Liver (tissue), 9 donors: ENCODE results near the gene GATD1. TPM values are rescaled to one million over a fixed set of nuclear protein-coding genes. Genes with fewer than 3 reads are reported as not detected.

ENCODE experiments used
- DNase-seq: peaks from one replicate; pipeline ENCODE4 v3.0.0-alpha.2; 2017; ENCODE audit warnings: low spot score
- H3K27ac ChIP-seq, 2 donors: one replicate each; pipeline ENCODE4 v1.7.0; 2013; ENCODE audit warnings: inconsistent platforms in 2 of 2, low read length in 2 of 2, control low read depth in 1 of 2, low read depth in 1 of 2, mild to moderate bottlenecking in 1 of 2
- H3K27me3 ChIP-seq, 4 donors: one replicate each; pipeline versions ENCODE4 v1.6.1 to v1.7.0; 2013; ENCODE audit warnings: low read length in 3 of 4, inconsistent platforms in 1 of 4, mild to moderate bottlenecking in 1 of 4, moderate library complexity in 1 of 4; ENCODE audit not compliant: control insufficient read depth in 4 of 4, insufficient read depth in 4 of 4
- H3K36me3 ChIP-seq, 4 donors: one replicate each; pipeline versions ENCODE4 v1.6.1 to v1.7.0; 2013; ENCODE audit warnings: low read length in 3 of 4, mild to moderate bottlenecking in 3 of 4, low read depth in 1 of 4, moderate library complexity in 1 of 4; ENCODE audit not compliant: control insufficient read depth in 4 of 4, insufficient read depth in 3 of 4
- H3K4me1 ChIP-seq, 4 donors: one replicate each; pipeline versions ENCODE4 v1.6.1 to v1.7.0; 2013; ENCODE audit warnings: low read length in 3 of 4, mild to moderate bottlenecking in 3 of 4, moderate library complexity in 1 of 4; ENCODE audit not compliant: control insufficient read depth in 4 of 4, insufficient read depth in 4 of 4
- H3K4me3 ChIP-seq, 3 donors: one replicate each; pipeline versions ENCODE4 v1.6.1 to v1.7.0; 2013; ENCODE audit warnings: low read length in 3 of 3, control low read depth in 1 of 3, low read depth in 1 of 3, mild to moderate bottlenecking in 1 of 3
- H3K9ac ChIP-seq, 2 donors: one replicate each; pipeline ENCODE4 v1.7.0; 2013; ENCODE audit warnings: low read length in 2 of 2, mild to moderate bottlenecking in 2 of 2, moderate library complexity in 2 of 2, control low read depth in 1 of 2, low read depth in 1 of 2
- H3K9me3 ChIP-seq, 4 donors: one replicate each; pipeline versions ENCODE4 v1.6.1 to v1.7.0; 2013; ENCODE audit warnings: low read length in 3 of 4; ENCODE audit not compliant: control insufficient read depth in 4 of 4
- GABPA ChIP-seq, 2 donors: IDR thresholded peaks in 1 of 2; conservative IDR thresholded peaks in 1 of 2; 2 replicates each; pipeline ENCODE4 v1.6.1; 2016; ENCODE audit warnings: antibody characterized with exemption in 2 of 2, mild to moderate bottlenecking in 1 of 2, moderate library complexity in 1 of 2
- HNF4A ChIP-seq, 2 donors: conservative IDR thresholded peaks; 2 replicates each; pipeline ENCODE4 v1.6.1; 2016; ENCODE audit warnings: antibody characterized with exemption in 2 of 2, mild to moderate bottlenecking in 2 of 2
- JUND ChIP-seq, 2 donors: IDR thresholded peaks; 2 replicates each; pipeline ENCODE4 v1.6.1; 2016; ENCODE audit warnings: antibody characterized with exemption in 2 of 2
- NR2F2 ChIP-seq: IDR thresholded peaks from 2 replicates; pipeline ENCODE4 v1.6.1; 2016; ENCODE audit warnings: antibody characterized with exemption
- RAD21 ChIP-seq, 2 donors: IDR thresholded peaks; 2 replicates each; pipeline ENCODE4 v1.6.1; 2016; ENCODE audit warnings: antibody characterized with exemption in 2 of 2, mild to moderate bottlenecking in 2 of 2
- RXRA ChIP-seq, 2 donors: IDR thresholded peaks; 2 replicates each; pipeline ENCODE4 v1.6.1; 2017 to 2018; ENCODE audit warnings: antibody characterized with exemption in 2 of 2, mild to moderate bottlenecking in 1 of 2
- WGBS: extraction: QIAGEN DNeasy Blood & Tissue Kit; methylation state at CpG from one replicate; pipeline ENCODE4 v1.1.7; 2013; 5-methylcytosine and 5-hydroxymethylcytosine counted together
- polyA plus RNA-seq, 2 donors: library from polyadenylated mRNA; stranded (reverse) in 1 of 2; unstranded in 1 of 2; fragments of 200-250 nt in 1 of 2; fragments of >200 nt in 1 of 2; fragmentation: Nextera tagmentation in 1 of 2; extraction: Ambion mirVana in 1 of 2; gene quantifications; one replicate each; pipeline versions ENCODE4 v1.2.1 to v1.2.3, GENCODE V29; 2013 to 2015
- total RNA-seq, 2 donors: library from RNA; depleted of rRNA; stranded (reverse); fragments of >200 nt; gene quantifications; one replicate each; pipeline ENCODE4 v1.2.3, GENCODE V29; 2014
- TF ChIP-seq, protein P1 (sequence below): IDR thresholded peaks from 2 replicates; pipeline ENCODE4 v1.6.1; 2016; ENCODE audit warnings: antibody characterized with exemption
- TF ChIP-seq, protein P2 (sequence below): IDR thresholded peaks from 2 replicates; pipeline ENCODE4 v1.6.1; 2016; ENCODE audit warnings: antibody characterized with exemption, mild to moderate bottlenecking
- TF ChIP-seq, protein P3 (sequence below): fragments of 150-350 bp; IDR thresholded peaks from 2 replicates; pipeline ENCODE4 v1.5.1; 2017; ENCODE audit warnings: improper control_type of control experiment, low read depth, low read length; ENCODE audit not compliant: missing input control
- TF ChIP-seq, protein P4 (sequence below): IDR thresholded peaks from 2 replicates; pipeline ENCODE4 v1.6.1; 2016; ENCODE audit warnings: antibody characterized with exemption
- donor health status: healthy.
- donor health status: healthy.
- donor health status: healthy.
- donor health status: healthy.
- donor health status: healthy.

Gene GATD1
- total and polyA plus RNA-seq, 4 donors, result 22.7 to 37.2 (median 24.6) TPM

DNA sequence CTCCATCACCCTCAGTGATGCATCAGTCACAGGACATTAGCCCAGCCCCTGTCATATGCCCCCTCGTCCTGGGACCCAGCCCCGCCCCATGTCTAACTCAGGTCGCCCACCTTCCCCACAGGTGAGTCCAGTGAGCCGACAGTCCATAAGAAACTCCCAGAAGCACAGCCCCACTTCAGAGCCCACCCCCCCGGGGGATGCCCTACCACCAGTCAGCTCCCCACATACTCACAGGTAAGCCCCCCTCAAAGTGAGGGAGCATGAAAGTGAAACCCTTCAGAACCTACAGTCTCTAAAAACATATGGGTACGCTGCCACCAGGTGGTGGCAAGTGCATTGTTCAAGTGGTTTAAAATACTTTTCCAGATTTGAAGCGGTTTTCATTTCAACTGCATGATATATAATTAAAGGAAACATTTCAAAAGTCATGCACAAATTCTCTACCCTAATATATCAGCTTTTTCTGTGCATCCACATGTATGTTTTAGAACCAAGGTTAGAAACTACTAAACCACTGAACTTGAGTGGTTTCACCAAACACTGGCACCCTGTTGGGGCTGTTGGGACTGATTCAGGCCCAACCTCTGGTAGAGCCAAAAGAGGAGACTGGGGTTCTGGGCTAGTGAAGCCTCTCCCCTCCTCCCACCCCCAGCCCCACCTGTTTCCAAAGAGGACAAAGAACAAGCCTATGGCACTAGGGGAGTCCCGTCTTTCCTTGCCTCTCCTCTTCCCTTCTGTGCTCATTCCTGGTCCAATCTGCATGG, 54.0 kb downstream of the GATD1 start:
- 72% methylated on average over 8 of the region's 8 CpGs for WGBS

DNA sequence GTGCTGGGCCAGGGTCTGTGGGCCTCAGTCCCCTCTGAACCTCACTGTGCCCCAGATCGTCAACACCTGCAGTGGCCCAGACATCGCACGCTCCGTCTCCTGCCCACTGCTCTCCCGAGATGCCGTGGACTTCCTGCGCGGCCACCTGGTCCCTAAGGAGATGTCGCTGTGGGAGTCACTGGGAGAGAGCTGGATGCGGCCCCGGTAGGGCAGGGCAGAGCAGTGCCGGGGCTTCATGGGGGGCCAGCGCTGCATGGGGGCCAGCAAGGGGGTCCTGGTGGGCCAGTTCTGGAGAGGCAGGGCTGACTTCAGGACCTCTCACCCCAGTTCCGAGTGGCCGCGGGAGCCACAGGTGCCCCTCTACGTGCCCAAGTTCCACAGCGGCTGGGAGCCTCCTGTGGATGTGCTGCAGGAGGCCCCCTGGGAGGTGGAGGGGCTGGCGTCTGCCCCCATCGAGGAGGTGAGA, 54.9 kb downstream of the GATD1 start:
- Histone ChIP-seq H3K9ac (no peak overlapping the region), H3K27me3 (no peaks in the 10 kb centered on the region), H3K9me3 (no peaks in the 10 kb centered on the region), H3K4me3 (no peak overlapping the region), H3K4me1 (peaks cover 0 to 15% (median 5%) of the 10 kb centered on the region in 4 donors), H3K27ac (no peak overlapping the region), H3K36me3 (peaks cover 2 to 36% (median 20%) of the 10 kb centered on the region in 4 donors)
- DNase-seq, result no peak
- WGBS, result 82% methylated on average over 20 of the region's 20 CpGs
- no peak for TF ChIP-seq JUND (IDR thresholded peaks at IDR 0.05)
- TF ChIP-seq GABPA (IDR thresholded peaks at IDR 0.05 in 1 of 2, conservative IDR thresholded peaks at IDR 0.05 in 1 of 2), result no peak

More for the DNA sequence above, 54.0 kb downstream of the GATD1 start:
- no peak overlapping the region for H3K27ac ChIP-seq
- peaks cover 0 to 15% (median 6%) of the 10 kb centered on the region in 4 donors for H3K4me1 ChIP-seq
- no peaks in the 10 kb centered on the region for H3K9me3 ChIP-seq
- TF ChIP-seq RAD21 (IDR thresholded peaks at IDR 0.05) (peak; percentile 79 to 80), NR2F2 (no peak)
- TF ChIP-seq, protein P1, sequence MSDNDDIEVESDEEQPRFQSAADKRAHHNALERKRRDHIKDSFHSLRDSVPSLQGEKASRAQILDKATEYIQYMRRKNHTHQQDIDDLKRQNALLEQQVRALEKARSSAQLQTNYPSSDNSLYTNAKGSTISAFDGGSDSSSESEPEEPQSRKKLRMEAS, result no peak
- TF ChIP-seq, protein P2, sequence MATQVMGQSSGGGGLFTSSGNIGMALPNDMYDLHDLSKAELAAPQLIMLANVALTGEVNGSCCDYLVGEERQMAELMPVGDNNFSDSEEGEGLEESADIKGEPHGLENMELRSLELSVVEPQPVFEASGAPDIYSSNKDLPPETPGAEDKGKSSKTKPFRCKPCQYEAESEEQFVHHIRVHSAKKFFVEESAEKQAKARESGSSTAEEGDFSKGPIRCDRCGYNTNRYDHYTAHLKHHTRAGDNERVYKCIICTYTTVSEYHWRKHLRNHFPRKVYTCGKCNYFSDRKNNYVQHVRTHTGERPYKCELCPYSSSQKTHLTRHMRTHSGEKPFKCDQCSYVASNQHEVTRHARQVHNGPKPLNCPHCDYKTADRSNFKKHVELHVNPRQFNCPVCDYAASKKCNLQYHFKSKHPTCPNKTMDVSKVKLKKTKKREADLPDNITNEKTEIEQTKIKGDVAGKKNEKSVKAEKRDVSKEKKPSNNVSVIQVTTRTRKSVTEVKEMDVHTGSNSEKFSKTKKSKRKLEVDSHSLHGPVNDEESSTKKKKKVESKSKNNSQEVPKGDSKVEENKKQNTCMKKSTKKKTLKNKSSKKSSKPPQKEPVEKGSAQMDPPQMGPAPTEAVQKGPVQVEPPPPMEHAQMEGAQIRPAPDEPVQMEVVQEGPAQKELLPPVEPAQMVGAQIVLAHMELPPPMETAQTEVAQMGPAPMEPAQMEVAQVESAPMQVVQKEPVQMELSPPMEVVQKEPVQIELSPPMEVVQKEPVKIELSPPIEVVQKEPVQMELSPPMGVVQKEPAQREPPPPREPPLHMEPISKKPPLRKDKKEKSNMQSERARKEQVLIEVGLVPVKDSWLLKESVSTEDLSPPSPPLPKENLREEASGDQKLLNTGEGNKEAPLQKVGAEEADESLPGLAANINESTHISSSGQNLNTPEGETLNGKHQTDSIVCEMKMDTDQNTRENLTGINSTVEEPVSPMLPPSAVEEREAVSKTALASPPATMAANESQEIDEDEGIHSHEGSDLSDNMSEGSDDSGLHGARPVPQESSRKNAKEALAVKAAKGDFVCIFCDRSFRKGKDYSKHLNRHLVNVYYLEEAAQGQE, result no peak
- TF ChIP-seq, protein P3, sequence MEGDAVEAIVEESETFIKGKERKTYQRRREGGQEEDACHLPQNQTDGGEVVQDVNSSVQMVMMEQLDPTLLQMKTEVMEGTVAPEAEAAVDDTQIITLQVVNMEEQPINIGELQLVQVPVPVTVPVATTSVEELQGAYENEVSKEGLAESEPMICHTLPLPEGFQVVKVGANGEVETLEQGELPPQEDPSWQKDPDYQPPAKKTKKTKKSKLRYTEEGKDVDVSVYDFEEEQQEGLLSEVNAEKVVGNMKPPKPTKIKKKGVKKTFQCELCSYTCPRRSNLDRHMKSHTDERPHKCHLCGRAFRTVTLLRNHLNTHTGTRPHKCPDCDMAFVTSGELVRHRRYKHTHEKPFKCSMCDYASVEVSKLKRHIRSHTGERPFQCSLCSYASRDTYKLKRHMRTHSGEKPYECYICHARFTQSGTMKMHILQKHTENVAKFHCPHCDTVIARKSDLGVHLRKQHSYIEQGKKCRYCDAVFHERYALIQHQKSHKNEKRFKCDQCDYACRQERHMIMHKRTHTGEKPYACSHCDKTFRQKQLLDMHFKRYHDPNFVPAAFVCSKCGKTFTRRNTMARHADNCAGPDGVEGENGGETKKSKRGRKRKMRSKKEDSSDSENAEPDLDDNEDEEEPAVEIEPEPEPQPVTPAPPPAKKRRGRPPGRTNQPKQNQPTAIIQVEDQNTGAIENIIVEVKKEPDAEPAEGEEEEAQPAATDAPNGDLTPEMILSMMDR, result peak; percentile 60
- peaks cover 2 to 35% (median 20%) of the 10 kb centered on the region in 4 donors for H3K36me3 ChIP-seq
- no peak overlapping the region for H3K4me3 ChIP-seq
- no peak for DNase-seq
- no peak overlapping the region for H3K9ac ChIP-seq
- H3K27me3 ChIP-seq, result no peaks in the 10 kb centered on the region

DNA sequence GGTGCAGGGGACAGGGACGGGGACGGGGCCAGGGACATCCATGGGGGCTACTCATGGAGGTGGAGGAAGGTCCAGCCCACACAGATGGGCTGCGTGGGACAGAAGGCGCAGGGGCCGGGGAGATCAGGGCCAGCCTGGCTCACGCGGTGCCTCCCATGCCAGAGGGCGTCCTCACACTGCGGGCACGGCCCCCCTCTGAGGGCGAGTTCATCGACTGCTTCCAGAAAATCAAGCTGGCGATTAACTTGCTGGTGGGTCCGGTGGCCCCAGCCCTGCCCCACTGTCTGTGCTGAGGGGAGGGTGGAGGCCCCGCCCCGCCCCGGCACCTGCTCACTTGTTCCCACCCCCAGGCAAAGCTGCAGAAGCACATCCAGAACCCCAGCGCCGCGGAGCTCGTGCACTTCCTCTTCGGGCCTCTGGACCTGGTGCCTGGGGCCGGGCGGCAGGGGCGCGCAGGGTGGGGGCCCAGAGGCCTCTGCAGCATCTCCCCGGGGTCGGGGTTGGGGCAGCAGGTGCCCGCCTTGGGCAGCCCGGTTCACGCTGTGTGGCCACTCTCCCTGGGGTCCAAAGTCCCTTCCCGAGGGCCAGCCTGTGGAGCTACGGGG, 55.4 kb downstream of the GATD1 start:
- Histone ChIP-seq H3K27me3 (no peaks in the 10 kb centered on the region), H3K36me3 (peaks cover 2 to 37% (median 20%) of the 10 kb centered on the region in 4 donors), H3K9me3 (no peaks in the 10 kb centered on the region), H3K4me3 (no peak overlapping the region), H3K9ac (no peak overlapping the region), H3K27ac (no peak overlapping the region), H3K4me1 (peaks cover 0 to 15% (median 5%) of the 10 kb centered on the region in 4 donors)
- WGBS, result 51% methylated on average over 33 of the region's 33 CpGs
- DNase-seq, result no peak
- TF ChIP-seq HNF4A (conservative IDR thresholded peaks at IDR 0.05) (peak in 1 of 2 donors; percentile 16), RXRA (IDR thresholded peaks at IDR 0.05) (no peak)
- TF ChIP-seq, protein P4, sequence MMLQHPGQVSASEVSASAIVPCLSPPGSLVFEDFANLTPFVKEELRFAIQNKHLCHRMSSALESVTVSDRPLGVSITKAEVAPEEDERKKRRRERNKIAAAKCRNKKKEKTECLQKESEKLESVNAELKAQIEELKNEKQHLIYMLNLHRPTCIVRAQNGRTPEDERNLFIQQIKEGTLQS, result no peak
